HG02884 (cell line): ENCODE results near the gene DYNLT1.
"Not testable (repeated sequence)": the region's sequence is repeated elsewhere in the genome, so short reads cannot be mapped to it uniquely, and the experiment has no call there.

Experiments
- ATAC-seq: cut with Tn5 transposase; IDR thresholded peaks from one replicate; pipeline ENCODE4 v1.9.1; 2021; ENCODE audit warnings: mild to moderate bottlenecking, moderate library complexity; ENCODE audit not compliant: unreplicated experiment

The DYNLT1 gene

DNA sequence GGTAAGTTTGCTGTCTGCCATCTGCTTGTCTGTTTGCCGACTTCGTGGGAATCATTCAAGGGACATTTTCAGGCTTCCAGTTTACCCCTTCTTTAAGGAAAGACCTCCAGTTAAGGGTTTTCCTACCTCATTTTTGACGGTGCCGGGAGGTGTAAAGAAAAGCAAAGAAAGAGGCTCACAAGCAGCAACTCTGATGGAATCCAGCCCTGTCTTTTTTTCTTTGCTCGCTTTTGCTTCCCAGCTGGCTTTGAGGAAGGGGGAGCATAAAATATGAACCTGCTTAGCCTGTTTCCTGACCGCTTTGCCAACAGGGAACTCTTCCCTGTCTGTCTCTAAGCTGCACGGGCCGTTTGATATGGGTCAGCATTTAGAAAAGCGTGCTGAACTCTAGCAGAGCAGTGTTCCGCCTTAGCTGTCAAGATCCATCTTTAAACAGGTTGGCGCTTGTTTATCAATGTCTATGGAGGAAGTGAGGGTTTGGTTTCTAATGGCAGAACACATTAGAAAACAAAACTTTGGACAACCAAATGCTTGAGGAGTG is 19.2 kb upstream of the DYNLT1 start:
- ATAC-seq, result no peak

DNA sequence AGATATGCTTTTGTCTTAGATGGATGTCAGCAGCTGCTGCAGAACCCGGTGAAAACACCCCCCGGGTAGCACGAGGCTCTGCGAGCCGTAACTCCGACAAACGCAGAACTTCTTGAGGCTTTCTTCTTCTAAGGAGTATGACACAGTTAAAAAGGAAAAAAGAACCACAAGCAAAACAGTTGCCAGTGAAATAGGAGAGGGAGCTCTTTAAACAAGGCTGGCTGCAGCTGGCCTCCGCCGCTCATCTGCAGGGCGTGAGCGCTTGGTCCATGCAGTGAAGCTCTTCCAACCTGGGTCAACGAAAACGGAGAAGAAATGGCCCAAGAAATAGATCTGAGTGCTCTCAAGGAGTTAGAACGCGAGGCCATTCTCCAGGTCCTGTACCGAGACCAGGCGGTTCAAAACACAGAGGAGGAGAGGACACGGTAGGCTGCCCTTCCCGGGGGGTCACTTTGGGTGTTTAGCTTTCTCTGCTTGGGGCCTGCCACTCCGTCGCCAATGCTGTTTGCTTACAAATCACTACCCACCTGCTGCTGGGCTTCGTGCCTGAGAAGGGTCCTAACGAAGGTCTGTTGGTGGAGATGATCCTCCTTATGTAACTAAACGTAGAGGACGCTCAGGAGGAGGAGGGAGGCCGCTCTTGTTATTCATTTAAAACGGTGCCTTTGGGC is 18.5 kb upstream of the DYNLT1 start:
- ATAC-seq, result no peak

DNA sequence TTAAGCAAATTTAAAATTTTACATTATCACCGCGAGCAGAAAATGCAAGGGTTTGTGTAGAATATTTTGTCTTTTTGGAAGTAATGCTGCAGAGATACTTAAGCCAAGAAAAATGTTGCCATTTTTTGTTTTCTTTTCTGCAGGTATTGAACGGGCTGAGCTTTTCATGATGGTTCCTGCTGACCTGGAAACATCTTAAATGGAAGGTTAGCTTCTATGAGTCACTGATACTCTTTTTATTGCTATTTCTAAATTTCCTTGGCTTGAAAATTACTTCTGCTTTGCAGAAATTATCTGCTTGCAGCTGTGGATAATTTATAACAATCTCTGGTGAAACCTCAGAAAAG is 18.0 kb upstream of the DYNLT1 start:
- ATAC-seq, result no peak

GRCh38 chr6:158661156-158661685 is 16.7 kb upstream of the DYNLT1 start:
- no peak for ATAC-seq

DNA sequence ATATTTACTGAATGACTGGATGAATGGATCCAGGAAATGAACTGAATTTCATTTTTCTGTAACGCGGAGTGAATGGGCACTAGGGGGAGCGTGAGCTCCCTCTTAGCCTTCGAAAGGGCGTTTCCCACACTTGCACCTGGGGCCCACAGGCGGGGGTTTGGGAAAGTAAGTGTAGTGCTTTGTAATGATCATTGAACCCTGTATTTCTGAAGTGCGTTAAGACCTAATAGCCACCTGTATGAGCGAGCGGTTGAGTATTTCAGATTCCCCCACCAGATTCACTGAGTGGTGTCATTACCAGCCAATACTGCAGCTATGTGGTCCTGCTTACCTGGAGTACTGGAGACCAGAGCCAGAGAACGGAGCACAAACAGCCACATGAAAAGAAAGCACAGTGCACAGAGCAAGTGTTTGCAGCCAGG is 15.8 kb upstream of the DYNLT1 start:
- ATAC-seq, result no peak

GRCh38 chr6:158656986-158657385 is 12.4 kb upstream of the DYNLT1 start:
- not testable (repeated sequence) for ATAC-seq

DNA sequence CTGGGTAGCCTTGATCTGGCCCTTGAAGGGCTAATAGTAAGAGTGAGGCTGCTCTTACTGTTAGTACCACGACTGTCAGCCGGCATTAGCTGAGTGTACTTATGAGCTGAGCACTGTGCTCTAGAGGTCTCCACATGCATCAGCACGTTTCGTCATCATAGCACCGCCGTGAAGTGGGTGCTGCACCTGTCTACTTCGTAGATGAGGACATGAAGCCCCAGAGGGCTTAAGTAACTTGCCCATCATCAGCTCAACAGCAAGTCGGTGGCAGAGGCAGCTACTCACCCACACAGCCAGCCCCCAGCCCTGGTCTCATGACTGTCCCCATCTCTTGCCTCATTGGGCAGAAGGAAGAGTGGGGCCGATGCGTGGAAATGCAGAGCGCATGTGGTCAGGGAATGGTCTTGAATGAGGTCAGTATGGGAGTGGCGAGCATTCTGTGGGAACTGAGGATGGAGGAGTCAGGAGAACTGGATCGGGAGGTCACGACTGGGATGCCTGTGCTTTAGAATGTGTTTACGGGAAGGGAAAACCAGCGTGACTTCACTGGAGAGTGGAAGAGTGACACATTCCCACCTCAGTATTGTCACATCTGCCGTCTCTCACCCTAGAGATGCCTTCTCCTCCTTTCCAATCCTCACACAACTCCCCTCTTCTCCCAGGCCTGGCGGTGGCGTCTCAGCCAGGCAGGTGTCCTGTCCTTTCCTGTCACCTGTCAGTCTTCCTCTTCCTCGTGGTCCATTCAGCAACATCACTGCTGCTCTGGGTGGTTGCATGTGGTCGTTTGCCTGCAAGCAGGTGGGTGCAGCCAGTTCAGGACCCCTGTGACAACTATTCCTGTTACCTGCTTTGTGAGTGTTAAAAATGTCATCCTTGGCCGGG is 11.3 kb upstream of the DYNLT1 start:
- no peak for ATAC-seq

DNA sequence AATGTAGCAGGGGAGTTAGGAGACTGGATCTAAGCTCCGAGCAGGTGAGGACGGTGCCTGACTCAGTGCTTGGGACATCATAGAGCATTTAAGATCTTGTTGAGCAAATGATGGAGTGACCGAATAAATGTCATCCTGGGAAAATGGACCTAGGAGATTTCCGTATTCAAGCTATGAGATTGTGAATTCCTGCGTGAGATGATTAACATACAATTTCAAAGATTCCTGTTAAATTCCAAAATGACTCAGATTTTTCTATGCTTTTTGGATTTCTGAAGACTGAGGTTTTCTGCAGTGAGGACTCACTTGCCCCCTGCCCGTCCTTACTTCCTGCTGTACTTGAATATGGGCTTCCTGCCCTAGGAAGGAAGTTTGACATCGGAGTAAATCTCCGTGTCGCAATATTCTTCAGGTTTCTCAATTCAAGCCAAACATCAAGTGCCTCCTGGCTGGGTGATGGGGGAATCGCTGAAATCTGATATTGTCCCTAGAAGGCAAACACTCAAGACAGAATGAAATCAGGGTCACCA is 10.5 kb upstream of the DYNLT1 start:
- ATAC-seq, result no peak

- ATAC-seq, result no peak
Measured at GRCh38 chr6:158654498-158654897, 10.0 kb upstream of the DYNLT1 start.

DNA sequence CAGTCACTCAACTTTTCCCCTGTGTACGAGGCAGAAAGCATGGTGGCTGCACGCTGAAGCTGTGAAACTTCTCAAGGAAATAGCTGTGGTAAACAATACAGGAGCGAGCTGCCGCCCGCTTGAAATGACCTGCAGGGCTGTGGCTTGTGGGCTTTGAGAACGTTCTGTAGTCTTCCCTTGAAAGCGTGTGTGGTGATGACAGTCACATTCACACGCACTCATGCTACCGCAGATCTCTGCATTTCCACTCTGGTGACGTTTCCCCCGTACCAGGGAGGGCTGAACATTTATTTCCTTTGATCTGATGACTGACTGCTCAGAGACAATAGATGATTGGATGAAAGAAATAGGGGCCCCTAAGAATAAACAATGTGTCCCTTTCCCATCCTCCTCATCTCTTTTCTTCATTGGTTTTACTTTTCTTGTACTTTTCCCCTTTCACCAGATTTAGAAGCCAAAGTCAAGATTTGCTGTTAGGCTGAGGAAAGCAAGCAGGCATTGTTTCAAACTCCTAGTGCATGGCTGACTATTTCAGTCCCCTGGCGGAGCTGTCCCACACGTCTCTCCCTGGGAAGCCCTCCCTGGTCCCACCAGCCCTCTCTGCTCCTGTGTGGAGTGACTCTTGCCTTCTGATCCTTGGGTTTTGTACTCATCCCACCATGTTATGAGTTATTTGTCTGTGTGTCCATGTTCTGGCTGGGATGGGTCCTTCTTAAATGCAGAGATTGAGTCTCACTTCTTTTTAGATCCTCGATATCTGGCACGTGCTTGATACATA is 9.2 kb upstream of the DYNLT1 start:
- peak; percentile 53 for ATAC-seq

- not testable (repeated sequence) for ATAC-seq
Measured at GRCh38 chr6:158651981-158652737, 7.6 kb upstream of the DYNLT1 start.

- ATAC-seq, result peak; percentile 41
Measured at GRCh38 chr6:158649289-158650143, 5.0 kb upstream of the DYNLT1 start, which contains the start of gene SYTL3. TSS of gene SYTL3 (plus strand) at chr6:158650054. CDS start at chr6:158663269, 13,215 bp downstream.

GRCh38 chr6:158648682-158649131 is 4.2 kb upstream of the DYNLT1 start:
- no peak for ATAC-seq

DNA sequence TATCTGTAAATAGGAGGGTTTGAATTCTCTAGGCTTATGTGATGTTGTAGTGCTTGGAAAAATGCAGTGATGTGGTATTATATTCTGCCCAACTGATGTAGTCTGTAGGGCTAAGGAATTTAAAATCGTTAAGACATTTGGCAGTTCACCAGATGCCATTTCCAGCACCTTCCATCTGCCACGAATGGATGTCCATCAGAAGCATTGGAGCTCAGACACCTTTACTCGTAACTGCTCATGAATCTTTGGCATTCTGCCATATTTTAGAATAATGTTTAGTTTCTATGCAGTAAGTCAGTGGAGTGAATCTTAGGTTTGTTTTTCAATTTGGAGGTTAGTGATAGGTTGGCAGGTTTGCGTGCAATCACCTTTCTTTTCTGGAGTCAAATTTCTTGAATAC is 3.0 kb upstream of the DYNLT1 start:
- no peak for ATAC-seq

DNA sequence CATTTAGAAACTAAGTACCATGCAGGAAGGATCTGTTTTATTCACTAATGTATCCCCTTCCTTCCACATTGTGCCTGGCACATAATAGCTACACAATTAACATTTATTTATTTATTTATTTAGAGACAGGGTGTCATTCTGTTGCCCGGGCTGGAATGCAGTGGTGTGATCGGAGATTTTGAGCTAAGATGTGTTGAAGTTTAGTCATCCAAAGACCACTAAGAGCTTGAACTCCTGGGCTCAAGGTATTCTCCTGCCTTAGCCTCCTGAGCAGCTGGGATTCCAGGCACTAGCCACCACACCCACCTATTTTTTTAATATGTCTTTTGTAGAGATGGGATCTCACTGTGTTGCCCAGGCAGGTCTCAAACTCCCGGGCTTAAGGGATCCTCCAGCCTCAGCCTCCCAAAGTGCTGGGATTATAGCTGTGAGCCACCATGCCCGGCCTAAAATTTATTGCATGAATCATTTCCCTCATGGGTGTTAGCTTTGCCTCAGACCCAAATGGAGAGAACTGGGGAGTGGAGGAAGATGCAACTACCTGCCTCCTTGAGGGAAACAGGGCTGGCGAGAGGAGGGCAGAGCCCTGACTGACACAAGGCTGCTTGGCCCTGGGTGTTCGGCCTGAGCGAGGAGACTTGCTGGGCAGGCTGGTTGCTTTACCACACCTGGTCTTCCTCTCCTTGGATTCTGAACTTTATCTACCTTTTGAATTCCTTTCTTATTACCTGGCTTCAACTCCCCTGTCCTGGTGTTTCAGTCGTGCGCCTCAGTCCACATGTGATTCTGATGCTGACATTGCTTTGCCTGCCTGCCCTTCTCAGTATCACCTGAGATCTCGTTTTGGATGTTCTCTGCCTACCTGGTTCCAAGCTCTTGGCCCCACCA is 1.7 kb upstream of the DYNLT1 start:
- no peak for ATAC-seq

DNA sequence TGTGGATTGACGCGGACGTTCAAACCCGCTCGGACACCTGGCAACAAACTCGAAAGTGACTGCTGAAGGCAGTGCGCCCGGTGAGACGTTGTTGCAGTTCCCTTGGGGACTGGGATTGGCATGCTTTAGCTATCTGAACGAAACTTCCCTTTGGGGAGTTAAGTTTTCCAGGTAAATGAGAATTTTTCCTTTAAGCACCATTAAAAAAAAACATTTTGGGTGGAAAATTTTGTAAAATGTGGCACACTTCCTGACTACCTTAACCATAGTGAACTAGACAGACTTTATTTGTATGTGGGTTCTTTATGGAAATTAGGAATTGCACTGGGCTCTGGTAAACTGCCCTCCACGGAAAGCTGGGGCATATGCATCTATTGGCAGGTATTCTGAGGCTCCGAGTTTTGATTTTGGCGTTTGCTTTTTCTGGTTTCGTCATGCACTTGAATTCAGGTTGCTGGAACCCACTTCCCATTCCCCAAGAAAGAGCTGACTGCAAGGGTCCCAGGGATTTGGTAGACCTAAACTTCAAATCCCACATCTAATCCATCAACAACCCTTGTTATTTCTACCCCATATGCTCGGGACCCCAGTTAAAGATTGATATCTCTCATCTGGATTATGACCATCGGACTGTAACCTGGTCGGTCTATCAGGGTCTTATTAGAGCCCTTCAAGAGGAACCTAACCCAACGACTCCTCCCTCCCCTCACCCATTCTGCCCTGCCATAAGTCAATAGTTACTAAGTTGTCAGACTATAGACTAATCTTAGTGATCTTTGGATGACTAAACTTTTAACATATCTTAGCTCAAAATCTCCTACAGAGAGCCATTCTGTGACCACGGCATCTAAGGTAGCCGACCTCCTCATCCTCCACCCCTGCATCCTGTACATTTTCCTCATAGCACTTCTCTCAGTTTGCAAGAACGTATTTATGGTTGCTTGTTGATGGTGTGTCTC is 800 bp upstream of the DYNLT1 start:
- no peak for ATAC-seq

DNA sequence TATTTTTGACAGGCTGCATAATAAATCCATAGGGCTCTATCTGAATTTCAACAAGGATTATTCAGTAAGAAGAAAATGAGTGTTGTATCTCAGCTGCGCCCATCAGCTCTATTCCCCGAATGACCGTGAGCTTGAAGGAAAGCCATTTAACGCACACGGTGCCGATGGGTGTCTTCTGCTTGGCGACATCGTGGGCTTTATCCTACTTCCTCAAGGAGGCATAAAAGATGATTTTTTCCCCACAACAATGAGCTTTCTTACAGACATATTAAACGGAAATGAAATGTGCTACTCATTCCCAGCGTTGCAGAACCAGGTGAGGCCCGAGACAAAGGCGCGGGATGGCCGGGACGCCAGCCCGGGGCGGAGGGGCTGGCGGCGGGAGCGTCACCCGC is 710 bp downstream of the DYNLT1 start:
- ATAC-seq, result no peak
